GM12801 (cell line): ENCODE results near the gene NRCAM.

Experiments used
- CTCF ChIP-seq: IDR thresholded peaks from one replicate; pipeline ENCODE4 v1.5.1; 2011; ENCODE audit warnings: control low read depth; ENCODE audit not compliant: insufficient read length; ENCODE audit errors: extremely low read depth

The NRCAM gene

GRCh38 chr7:108137040-108137439, 319.2 kb downstream of the NRCAM start:
- no peak for TF ChIP-seq CTCF

GRCh38 chr7:108136191-108136688, 320.0 kb downstream of the NRCAM start:
- TF ChIP-seq CTCF, result no peak

GRCh38 chr7:108135446-108136190, 320.6 kb downstream of the NRCAM start:
- TF ChIP-seq CTCF, result no peak

GRCh38 chr7:108134486-108134885, 321.8 kb downstream of the NRCAM start:
- no peak for TF ChIP-seq CTCF

GRCh38 chr7:108132551-108133265, 323.5 kb downstream of the NRCAM start:
- TF ChIP-seq CTCF, result no peak

- no peak for TF ChIP-seq CTCF
These were observed 326.0 kb downstream of the NRCAM start, which contains the start of gene LAMB4 for GRCh38 chr7:108130261-108130660. Gene LAMB4 (minus strand): TSS chr7:108130361. CDS start chr7:108123164, 7,197 bp downstream.

- no peak for TF ChIP-seq CTCF
These were observed 326.9 kb downstream of the NRCAM start for GRCh38 chr7:108129018-108129965.
